Right lobe of liver (tissue), 4 donors: ENCODE measurements around the gene TRMT10C.

Experiments used
- POLR2A ChIP-seq: fragments of 450-650 bp; IDR thresholded peaks from one replicate; pipeline ENCODE4 v1.6.1; 2017; ENCODE audit warnings: antibody characterized with exemption, mild to moderate bottlenecking
- TF ChIP-seq, protein P1 (sequence below), 4 donors: fragments of 200-600 bp in 3 of 4; fragments of 450-650 bp in 1 of 4; IDR thresholded peaks; one replicate each; pipeline versions ENCODE4 v1.5.1 to v1.8.0; 2016 to 2022; ENCODE audit warnings: antibody characterized with exemption in 4 of 4, mild to moderate bottlenecking in 2 of 4
- donor health status: DM: no; HTN: no; CAD: no.
- donor health status: DM: no; HTN: no; CAD: no.
- donor health status: DM: no; HTN: yes; CAD: no.

- no peak for TF ChIP-seq POLR2A
- TF ChIP-seq, protein P1, sequence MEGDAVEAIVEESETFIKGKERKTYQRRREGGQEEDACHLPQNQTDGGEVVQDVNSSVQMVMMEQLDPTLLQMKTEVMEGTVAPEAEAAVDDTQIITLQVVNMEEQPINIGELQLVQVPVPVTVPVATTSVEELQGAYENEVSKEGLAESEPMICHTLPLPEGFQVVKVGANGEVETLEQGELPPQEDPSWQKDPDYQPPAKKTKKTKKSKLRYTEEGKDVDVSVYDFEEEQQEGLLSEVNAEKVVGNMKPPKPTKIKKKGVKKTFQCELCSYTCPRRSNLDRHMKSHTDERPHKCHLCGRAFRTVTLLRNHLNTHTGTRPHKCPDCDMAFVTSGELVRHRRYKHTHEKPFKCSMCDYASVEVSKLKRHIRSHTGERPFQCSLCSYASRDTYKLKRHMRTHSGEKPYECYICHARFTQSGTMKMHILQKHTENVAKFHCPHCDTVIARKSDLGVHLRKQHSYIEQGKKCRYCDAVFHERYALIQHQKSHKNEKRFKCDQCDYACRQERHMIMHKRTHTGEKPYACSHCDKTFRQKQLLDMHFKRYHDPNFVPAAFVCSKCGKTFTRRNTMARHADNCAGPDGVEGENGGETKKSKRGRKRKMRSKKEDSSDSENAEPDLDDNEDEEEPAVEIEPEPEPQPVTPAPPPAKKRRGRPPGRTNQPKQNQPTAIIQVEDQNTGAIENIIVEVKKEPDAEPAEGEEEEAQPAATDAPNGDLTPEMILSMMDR (IDR thresholded peaks at IDR 0.05): no peak
Observed at GRCh38 chr3:101549473-101549872, 12.2 kb upstream of the TRMT10C start.
